ENCODE data around the gene ZNF205.

ZNF205 gene

GRCh38 chr16:3119701-3120408, 7.5 kb downstream of the ZNF205 start:
- no peak for TF ChIP-seq CTCF (IDR thresholded peaks at IDR 0.05; ENCODE audit: low read depth, low read length, missing control alignments)
- no peak for DNase-seq (ENCODE audit: extremely low read depth, low read depth)
- H3K4me3 ChIP-seq (replicated peaks; ENCODE audit: low read depth, low read length) = no peak overlapping the region

- no peak for DNase-seq (ENCODE audit: extremely low read depth, low read depth)
- TF ChIP-seq CTCF (IDR thresholded peaks at IDR 0.05; ENCODE audit: low read depth, low read length, missing control alignments) = no peak
Measured at GRCh38 chr16:3120435-3120834, 8.0 kb downstream of the ZNF205 start.

GRCh38 chr16:3121851-3122467, 9.6 kb downstream of the ZNF205 start:
- no peak for TF ChIP-seq CTCF (IDR thresholded peaks at IDR 0.05; ENCODE audit: low read depth, low read length, missing control alignments)
- DNase-seq (ENCODE audit: extremely low read depth, low read depth) = no peak
- H3K4me3 ChIP-seq (replicated peaks; ENCODE audit: low read depth, low read length) = no peak overlapping the region

More at GRCh38 chr16:3120435-3120834, 8.0 kb downstream of the ZNF205 start:
- no peak overlapping the region for H3K4me3 ChIP-seq (replicated peaks; ENCODE audit: low read depth, low read length)

GRCh38 chr16:3122926-3123570, 10.7 kb downstream of the ZNF205 start:
- TF ChIP-seq CTCF (IDR thresholded peaks at IDR 0.05; ENCODE audit: low read depth, low read length, missing control alignments) = no peak

GRCh38 chr16:3123986-3124886, 11.8 kb downstream of the ZNF205 start:
- no peak for TF ChIP-seq CTCF (IDR thresholded peaks at IDR 0.05; ENCODE audit: low read depth, low read length, missing control alignments)
- peak; percentile 78 for DNase-seq (ENCODE audit: extremely low read depth, low read depth)
- peak overlapping the region; percentile 59 for H3K4me3 ChIP-seq (replicated peaks; ENCODE audit: low read depth, low read length)

More at GRCh38 chr16:3122926-3123570, 10.7 kb downstream of the ZNF205 start:
- no peak for DNase-seq (ENCODE audit: extremely low read depth, low read depth)
- no peak overlapping the region for H3K4me3 ChIP-seq (replicated peaks; ENCODE audit: low read depth, low read length)

GRCh38 chr16:3127745-3128144, 15.4 kb downstream of the ZNF205 start:
- no peak for DNase-seq (ENCODE audit: extremely low read depth, low read depth)
- TF ChIP-seq CTCF (IDR thresholded peaks at IDR 0.05; ENCODE audit: low read depth, low read length, missing control alignments) = no peak
- no peak overlapping the region for H3K4me3 ChIP-seq (replicated peaks; ENCODE audit: low read depth, low read length)

Measured in HFF-Myc (cell line).